IPS-18a (cell line): ENCODE data around the gene RRAS2.

ENCODE experiments used
- H3K27ac ChIP-seq: one replicate; pipeline ENCODE4 v1.5.1; 2013; ENCODE audit warnings: low read length
- H3K27me3 ChIP-seq: one replicate; pipeline ENCODE4 v1.6.1; 2013; ENCODE audit warnings: mild to moderate bottlenecking, low read length; ENCODE audit not compliant: control insufficient read depth, insufficient read depth
- H3K36me3 ChIP-seq: one replicate; pipeline ENCODE4 v1.6.1; 2013; ENCODE audit warnings: low read depth, low read length; ENCODE audit not compliant: control insufficient read depth
- H3K4me1 ChIP-seq: one replicate; pipeline ENCODE4 v1.6.1; 2013; ENCODE audit warnings: low read depth, low read length; ENCODE audit not compliant: control insufficient read depth
- H3K4me3 ChIP-seq: one replicate; pipeline ENCODE4 v1.5.1; 2013; ENCODE audit warnings: low read length
- H3K9ac ChIP-seq: one replicate; pipeline ENCODE4 v1.6.1; 2013; ENCODE audit warnings: mild to moderate bottlenecking, low read length, moderate library complexity
- H3K9me3 ChIP-seq: one replicate; pipeline ENCODE4 v1.6.1; 2013; ENCODE audit warnings: low read depth, low read length; ENCODE audit not compliant: control insufficient read depth

The RRAS2 gene

GRCh38 chr11:14249121-14249963 is 109.6 kb downstream of the RRAS2 start:
- Histone ChIP-seq H3K4me3 (no peak overlapping the region), H3K9ac (no peak overlapping the region), H3K27ac (no peak overlapping the region), H3K9me3 (no peaks in the 10 kb centered on the region), H3K36me3 (no peaks in the 10 kb centered on the region), H3K4me1 (peaks cover 13% of the 10 kb centered on the region), H3K27me3 (no peaks in the 10 kb centered on the region)

GRCh38 chr11:14248580-14248981 is 110.4 kb downstream of the RRAS2 start:
- Histone ChIP-seq H3K27me3 (no peaks in the 10 kb centered on the region), H3K4me1 (peaks cover 13% of the 10 kb centered on the region), H3K9me3 (no peaks in the 10 kb centered on the region), H3K9ac (no peak overlapping the region), H3K27ac (no peak overlapping the region), H3K4me3 (no peak overlapping the region), H3K36me3 (no peaks in the 10 kb centered on the region)

DNA sequence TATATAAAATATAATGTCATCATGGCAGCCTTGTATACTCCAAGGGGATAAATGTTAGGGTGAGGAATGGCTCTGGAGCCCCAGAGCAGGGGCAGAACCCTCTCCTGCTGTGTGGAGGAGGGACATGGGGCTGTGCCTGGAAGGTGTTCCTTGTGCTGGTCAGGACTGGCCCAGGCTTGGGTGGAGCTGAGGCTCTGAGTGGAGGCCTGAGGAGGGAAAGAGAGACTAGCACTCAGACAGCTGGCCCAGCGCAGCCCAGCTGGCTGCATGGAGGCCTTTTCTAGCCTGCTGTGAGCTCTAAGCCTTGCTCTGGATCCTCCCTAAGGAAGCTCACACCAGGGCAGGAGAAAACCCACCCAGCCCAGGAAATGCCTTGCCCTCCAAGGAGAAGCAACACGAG is 113.5 kb downstream of the RRAS2 start:
- Histone ChIP-seq H3K4me3 (no peak overlapping the region), H3K9me3 (no peaks in the 10 kb centered on the region), H3K4me1 (peaks cover 13% of the 10 kb centered on the region), H3K27me3 (no peaks in the 10 kb centered on the region), H3K9ac (no peak overlapping the region), H3K27ac (no peak overlapping the region), H3K36me3 (no peaks in the 10 kb centered on the region)

DNA sequence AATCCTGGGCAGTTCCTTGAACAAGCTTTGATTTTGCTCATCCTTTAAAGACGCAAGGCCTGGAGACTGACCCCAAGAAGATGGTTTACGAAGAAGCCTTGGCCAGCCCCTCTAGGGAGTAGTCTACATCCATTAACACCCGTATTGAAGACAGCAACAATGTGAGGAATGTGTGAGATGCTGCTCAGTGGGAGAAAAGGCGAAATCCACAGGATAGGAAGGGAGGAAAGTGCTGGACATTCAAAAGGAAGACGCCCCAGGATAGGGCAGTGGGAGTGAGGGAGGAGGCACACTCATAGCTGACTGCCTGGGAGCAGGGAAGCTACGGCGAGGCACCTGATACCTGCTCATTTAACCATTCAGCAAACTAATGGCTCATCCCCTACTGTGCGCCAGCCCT is 114.1 kb downstream of the RRAS2 start:
- Histone ChIP-seq H3K4me3 (no peak overlapping the region), H3K9me3 (no peaks in the 10 kb centered on the region), H3K9ac (no peak overlapping the region), H3K27ac (no peak overlapping the region), H3K36me3 (no peaks in the 10 kb centered on the region), H3K4me1 (peaks cover 13% of the 10 kb centered on the region), H3K27me3 (no peaks in the 10 kb centered on the region)

- Histone ChIP-seq H3K27me3 (no peaks in the 10 kb centered on the region), H3K36me3 (no peaks in the 10 kb centered on the region), H3K27ac (no peak overlapping the region), H3K9me3 (no peaks in the 10 kb centered on the region), H3K9ac (no peak overlapping the region), H3K4me1 (no peaks in the 10 kb centered on the region), H3K4me3 (no peak overlapping the region)
These were observed 116.2 kb downstream of the RRAS2 start for GRCh38 chr11:14242733-14243132.

- H3K4me1 ChIP-seq: no peaks in the 10 kb centered on the region
- H3K27me3 ChIP-seq: no peaks in the 10 kb centered on the region
- no peaks in the 10 kb centered on the region for H3K36me3 ChIP-seq
- H3K9ac ChIP-seq: no peak overlapping the region
- no peak overlapping the region for H3K27ac ChIP-seq
- H3K9me3 ChIP-seq: no peaks in the 10 kb centered on the region
- no peak overlapping the region for H3K4me3 ChIP-seq
These were observed 116.8 kb downstream of the RRAS2 start for GRCh38 chr11:14242187-14242586.

DNA sequence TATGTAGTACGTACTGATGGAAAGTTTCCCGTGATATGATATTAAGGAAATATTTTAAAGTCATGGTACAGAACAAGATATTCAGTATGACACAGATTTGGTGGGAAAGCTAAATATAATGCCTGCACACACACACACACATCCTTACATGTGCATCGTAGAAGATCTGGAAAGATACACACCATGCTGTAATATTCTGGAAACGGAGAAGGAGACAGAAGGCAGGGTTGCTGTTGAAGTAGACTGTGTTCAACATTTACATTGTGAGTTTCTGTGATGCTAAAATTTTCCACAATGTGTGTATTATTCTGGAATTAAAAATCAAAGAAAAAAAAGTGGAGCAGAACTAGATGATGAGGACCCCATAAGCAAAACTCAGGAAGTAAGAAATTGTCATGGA is 118.0 kb downstream of the RRAS2 start:
- H3K27me3 ChIP-seq: no peaks in the 10 kb centered on the region
- no peak overlapping the region for H3K4me3 ChIP-seq
- H3K36me3 ChIP-seq: no peaks in the 10 kb centered on the region
- no peaks in the 10 kb centered on the region for H3K9me3 ChIP-seq
- H3K9ac ChIP-seq: no peak overlapping the region
- no peak overlapping the region for H3K27ac ChIP-seq
- H3K4me1 ChIP-seq: no peaks in the 10 kb centered on the region

- Histone ChIP-seq H3K4me1 (no peaks in the 10 kb centered on the region), H3K36me3 (no peaks in the 10 kb centered on the region), H3K9ac (no peak overlapping the region), H3K27ac (no peak overlapping the region), H3K27me3 (no peaks in the 10 kb centered on the region), H3K9me3 (no peaks in the 10 kb centered on the region), H3K4me3 (no peak overlapping the region)
These were observed 118.8 kb downstream of the RRAS2 start for GRCh38 chr11:14240221-14240620.

GRCh38 chr11:14237444-14237961 is 121.5 kb downstream of the RRAS2 start:
- H3K27ac ChIP-seq: no peak overlapping the region
- H3K4me1 ChIP-seq: no peaks in the 10 kb centered on the region
- H3K36me3 ChIP-seq: no peaks in the 10 kb centered on the region
- H3K9me3 ChIP-seq: no peaks in the 10 kb centered on the region
- no peak overlapping the region for H3K9ac ChIP-seq
- H3K4me3 ChIP-seq: no peak overlapping the region
- H3K27me3 ChIP-seq: no peaks in the 10 kb centered on the region

- Histone ChIP-seq H3K9me3 (no peaks in the 10 kb centered on the region), H3K36me3 (no peaks in the 10 kb centered on the region), H3K27ac (no peak overlapping the region), H3K4me3 (no peak overlapping the region), H3K4me1 (no peaks in the 10 kb centered on the region), H3K27me3 (no peaks in the 10 kb centered on the region), H3K9ac (no peak overlapping the region)
These were observed 123.3 kb downstream of the RRAS2 start for GRCh38 chr11:14235701-14236100.

DNA sequence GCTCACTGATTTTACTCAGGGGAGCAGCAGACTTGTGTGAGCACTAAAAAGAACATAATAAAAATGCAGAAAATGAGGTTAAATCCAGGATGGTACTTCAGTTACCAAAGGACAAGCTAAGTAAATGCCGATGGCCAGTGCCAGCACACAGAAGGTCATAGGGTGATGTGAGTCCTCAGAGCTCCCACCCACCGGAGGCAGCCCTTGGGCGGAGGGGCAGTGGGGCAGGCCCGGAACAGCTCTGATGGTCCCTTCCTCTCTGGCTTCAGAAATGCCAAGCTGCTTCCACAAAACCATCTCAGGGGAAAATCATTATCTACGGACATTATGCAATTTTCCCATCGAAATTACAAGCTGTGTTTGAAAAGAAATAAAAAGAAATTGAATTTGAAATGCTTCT is 124.5 kb downstream of the RRAS2 start:
- H3K9ac ChIP-seq: no peak overlapping the region
- H3K4me3 ChIP-seq: no peak overlapping the region
- peaks cover 12% of the 10 kb centered on the region for H3K4me1 ChIP-seq
- H3K27me3 ChIP-seq: no peaks in the 10 kb centered on the region
- no peak overlapping the region for H3K27ac ChIP-seq
- H3K9me3 ChIP-seq: no peaks in the 10 kb centered on the region
- H3K36me3 ChIP-seq: no peaks in the 10 kb centered on the region

DNA sequence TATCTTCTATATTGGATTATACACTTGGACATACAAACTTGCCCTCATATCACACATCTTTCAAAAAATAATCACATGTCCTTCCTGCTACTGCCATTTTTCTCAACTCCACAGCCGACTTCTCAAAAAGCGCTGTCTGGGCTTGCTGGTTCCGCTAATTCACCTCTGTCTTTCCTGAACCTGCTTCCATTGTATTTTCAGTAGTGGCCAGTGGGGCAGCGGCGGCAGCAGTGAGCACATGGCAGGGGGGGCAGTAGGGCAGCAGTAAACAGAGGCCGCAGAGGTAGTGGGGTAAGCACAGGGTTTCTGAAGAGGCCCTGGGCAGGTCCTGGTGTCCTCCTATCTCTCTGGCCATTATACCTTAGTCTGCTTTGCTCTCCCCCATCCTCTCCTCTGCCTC is 126.3 kb downstream of the RRAS2 start:
- no peak overlapping the region for H3K9ac ChIP-seq
- H3K4me1 ChIP-seq: peaks cover 24% of the 10 kb centered on the region
- H3K36me3 ChIP-seq: no peaks in the 10 kb centered on the region
- no peaks in the 10 kb centered on the region for H3K9me3 ChIP-seq
- no peaks in the 10 kb centered on the region for H3K27me3 ChIP-seq
- H3K4me3 ChIP-seq: no peak overlapping the region
- H3K27ac ChIP-seq: no peak overlapping the region
